GM12878 (cell line): ENCODE results near the gene POLD1. TPM values are rescaled to one million over a fixed set of nuclear protein-coding genes. Genes with fewer than 3 reads are reported as not detected.

Experiments used
- ATF2 ChIP-seq: IDR thresholded peaks from 2 replicates; pipeline ENCODE4 v1.6.1; 2012; ENCODE audit warnings: low read length, inconsistent platforms
- EED ChIP-seq: sonication (generic); IDR thresholded peaks from 2 replicates; pipeline ENCODE4 v1.6.1; 2016; ENCODE audit warnings: antibody characterized with exemption, low read depth
- EGR1 ChIP-seq, 2 experiments: IDR thresholded peaks; 1 replicate in 1 of 2; 2 replicates in 1 of 2; pipeline ENCODE4 v1.6.1; 2011 to 2012; ENCODE audit warnings: low read depth in 2 of 2, low read length in 2 of 2, borderline replicate concordance in 1 of 2, mild to moderate bottlenecking in 1 of 2, moderate library complexity in 1 of 2
- ESRRA ChIP-seq: IDR thresholded peaks from 2 replicates; pipeline ENCODE4 v1.6.1; 2012; ENCODE audit warnings: mild to moderate bottlenecking, low read length, improper control_type of control experiment
- HCFC1 ChIP-seq: fragments of 150-350 bp; IDR thresholded peaks from 2 replicates; pipeline ENCODE4 v1.6.1; 2014; ENCODE audit warnings: low read length
- MAX ChIP-seq: IDR thresholded peaks from 2 replicates; pipeline ENCODE4 v1.6.1; 2012; ENCODE audit warnings: low read depth, low read length, improper control_type of control experiment
- MEF2A ChIP-seq: IDR thresholded peaks from 2 replicates; pipeline ENCODE4 v1.6.1; 2011; ENCODE audit warnings: low read depth, mild to moderate bottlenecking, low read length, moderate library complexity; ENCODE audit not compliant: insufficient read depth
- MTA2 ChIP-seq: fragments of 450-650 bp; IDR thresholded peaks from 2 replicates; pipeline ENCODE4 v1.6.1; 2016; ENCODE audit warnings: low read depth, mild to moderate bottlenecking, moderate library complexity
- MXI1 ChIP-seq: fragments of 150-350 bp; IDR thresholded peaks from 2 replicates; pipeline ENCODE4 v1.6.1; 2011; ENCODE audit warnings: low read depth, mild to moderate bottlenecking, inconsistent platforms, low read length, improper control_type of control experiment
- NBN ChIP-seq: fragments of 450-650 bp; IDR thresholded peaks from 2 replicates; pipeline ENCODE4 v1.6.1; 2016
- NR2C1 ChIP-seq: fragments of 450-650 bp; IDR thresholded peaks from 2 replicates; pipeline ENCODE4 v1.6.1; 2017; ENCODE audit warnings: antibody characterized with exemption, mild to moderate bottlenecking, moderate library complexity
- NRF1 ChIP-seq: conservative IDR thresholded peaks from 2 replicates; pipeline ENCODE4 v1.6.1; 2011; ENCODE audit warnings: mild to moderate bottlenecking, low read depth, low read length, improper control_type of control experiment
- POLR2A ChIP-seq: IDR thresholded peaks from 2 replicates; pipeline ENCODE4 v1.6.1; 2011; ENCODE audit warnings: low read depth, mild to moderate bottlenecking, low read length
- RB1 ChIP-seq: fragments of 450-650 bp; formaldehyde crosslinking; IDR thresholded peaks from 2 replicates; pipeline ENCODE4 v1.6.1; 2017; ENCODE audit warnings: mild to moderate bottlenecking, borderline replicate concordance
- RBBP5 ChIP-seq: fragments of 200-600 bp; sonication (generic); conservative IDR thresholded peaks from 2 replicates; pipeline ENCODE4 v1.6.1; 2016
- SUZ12 ChIP-seq: fragments of 200-600 bp; sonication (generic); IDR thresholded peaks from one replicate; pipeline ENCODE4 v1.6.1; 2018; ENCODE audit warnings: antibody characterized with exemption, mild to moderate bottlenecking; ENCODE audit not compliant: unreplicated experiment
- ZNF687 ChIP-seq: fragments of 450-650 bp; IDR thresholded peaks from 2 replicates; pipeline ENCODE4 v1.6.1; 2017; ENCODE audit warnings: mild to moderate bottlenecking, moderate library complexity
- polyA plus RNA-seq, 11 experiments: library from polyadenylated mRNA; depleted of rRNA in 4 of 11; unstranded in 6 of 11; stranded (reverse) in 5 of 11; fragments of >200 nt; fragmentation: Nextera tagmentation in 4 of 11; fragmentation: Illumina TruSeq in 1 of 11; extraction: Ambion mirVana in 4 of 11; extraction: Trizol in 1 of 11; gene quantifications; 1 replicate in 1 of 11; 2 replicates in 10 of 11; pipeline versions ENCODE4 v1.2.1 to v1.2.3, GENCODE V29; 2011 to 2016; ENCODE audit warnings: inconsistent platforms in 2 of 11, missing spikeins in 2 of 11, low read depth in 1 of 11
- total RNA-seq, 4 experiments: library from RNA; depleted of rRNA in 3 of 4; stranded (reverse); fragments of >200 nt in 3 of 4; fragmentation: Illumina TruSeq in 1 of 4; extraction: Trizol in 1 of 4; gene quantifications; 2 replicates each; pipeline versions ENCODE4 v1.2.1 to v1.2.3, GENCODE V29; 2013 to 2021

POLD1 gene
- total and polyA plus RNA-seq, 10 of the 15 experiments (the other 5 are each of a cell fraction or from before 2014, with no cell fraction given): 0.76 to 165 (median 63.4) TPM

- TF ChIP-seq MEF2A: 0 out of 2 replicates have a peak, but pooled peaks have one; percentile 14
- TF ChIP-seq POLR2A: no peak
- no peak for TF ChIP-seq NBN
- TF ChIP-seq RB1: no peak
- no peak for TF ChIP-seq RBBP5
- no peak for TF ChIP-seq ESRRA
- no peak for TF ChIP-seq ATF2
- no peak for TF ChIP-seq NRF1
- 0 out of 2 replicates have a peak, but pooled peaks have one; percentile 21 for TF ChIP-seq EED
- TF ChIP-seq MTA2: no peak
- TF ChIP-seq HCFC1: no peak
- TF ChIP-seq NR2C1: no peak
- TF ChIP-seq MXI1: no peak
- no peak for TF ChIP-seq MAX
- no peak for TF ChIP-seq EGR1 (IDR thresholded peaks at IDR 0.05; ENCODE audit: borderline replicate concordance in 1 of 2, low read depth in 2 of 2, low read length in 2 of 2)
- TF ChIP-seq ZNF687: no peak
- TF ChIP-seq SUZ12: no peak
- TF ChIP-seq, all 136 proteins: peak for 5
Observed at GRCh38 chr19:50434525-50434924, 50.4 kb downstream of the POLD1 start (continued).
